Prostate gland (tissue), 2 donors: ENCODE measurements around the gene FAM222A.

Source experiments
- POLR2A ChIP-seq: fragments of 450-650 bp; IDR thresholded peaks from one replicate; pipeline ENCODE4 v1.6.1; 2016; ENCODE audit warnings: antibody characterized with exemption, mild to moderate bottlenecking
- POLR2AphosphoS5 ChIP-seq: sonication (generic); formaldehyde crosslinking; IDR thresholded peaks from one replicate; pipeline ENCODE4 v1.6.1; 2017; ENCODE audit warnings: antibody characterized with exemption
- TF ChIP-seq, protein P1 (sequence below), 4 experiments: fragments of 200-600 bp in 2 of 4; fragments of 450-650 bp in 2 of 4; sonication (generic) in 2 of 4; IDR thresholded peaks; 1 replicate in 3 of 4; 2 replicates in 1 of 4; pipeline ENCODE4 v1.5.1; 2016 to 2019; ENCODE audit warnings: antibody characterized with exemption in 4 of 4, mild to moderate bottlenecking in 2 of 4, moderate library complexity in 2 of 4

DNA sequence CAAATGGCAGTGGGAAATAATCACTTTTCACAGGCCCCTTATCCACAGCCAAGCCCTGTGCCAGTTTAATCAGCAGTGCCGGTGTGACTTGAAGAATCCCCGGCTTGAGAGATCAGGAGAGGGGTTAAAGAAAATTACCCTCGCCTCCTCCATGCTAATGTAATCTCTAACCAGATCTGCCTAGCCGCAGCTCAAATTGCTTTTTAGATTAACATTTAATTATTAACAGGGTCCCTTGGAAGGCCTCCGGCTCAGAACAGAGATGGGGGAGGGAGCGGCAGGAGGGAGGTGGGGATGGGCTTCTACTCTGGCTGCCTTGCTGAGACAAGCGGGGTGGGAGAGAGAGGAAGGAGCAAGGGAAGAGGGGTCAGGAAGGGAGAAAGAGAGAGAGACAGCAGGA lies 24.0 kb downstream of the FAM222A start:
- TF ChIP-seq, protein P1, sequence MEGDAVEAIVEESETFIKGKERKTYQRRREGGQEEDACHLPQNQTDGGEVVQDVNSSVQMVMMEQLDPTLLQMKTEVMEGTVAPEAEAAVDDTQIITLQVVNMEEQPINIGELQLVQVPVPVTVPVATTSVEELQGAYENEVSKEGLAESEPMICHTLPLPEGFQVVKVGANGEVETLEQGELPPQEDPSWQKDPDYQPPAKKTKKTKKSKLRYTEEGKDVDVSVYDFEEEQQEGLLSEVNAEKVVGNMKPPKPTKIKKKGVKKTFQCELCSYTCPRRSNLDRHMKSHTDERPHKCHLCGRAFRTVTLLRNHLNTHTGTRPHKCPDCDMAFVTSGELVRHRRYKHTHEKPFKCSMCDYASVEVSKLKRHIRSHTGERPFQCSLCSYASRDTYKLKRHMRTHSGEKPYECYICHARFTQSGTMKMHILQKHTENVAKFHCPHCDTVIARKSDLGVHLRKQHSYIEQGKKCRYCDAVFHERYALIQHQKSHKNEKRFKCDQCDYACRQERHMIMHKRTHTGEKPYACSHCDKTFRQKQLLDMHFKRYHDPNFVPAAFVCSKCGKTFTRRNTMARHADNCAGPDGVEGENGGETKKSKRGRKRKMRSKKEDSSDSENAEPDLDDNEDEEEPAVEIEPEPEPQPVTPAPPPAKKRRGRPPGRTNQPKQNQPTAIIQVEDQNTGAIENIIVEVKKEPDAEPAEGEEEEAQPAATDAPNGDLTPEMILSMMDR (IDR thresholded peaks at IDR 0.05): no peak
- no peak for TF ChIP-seq POLR2A
- no peak for TF ChIP-seq POLR2AphosphoS5
